ENCODE data around the gene SLC9A4.

DNA sequence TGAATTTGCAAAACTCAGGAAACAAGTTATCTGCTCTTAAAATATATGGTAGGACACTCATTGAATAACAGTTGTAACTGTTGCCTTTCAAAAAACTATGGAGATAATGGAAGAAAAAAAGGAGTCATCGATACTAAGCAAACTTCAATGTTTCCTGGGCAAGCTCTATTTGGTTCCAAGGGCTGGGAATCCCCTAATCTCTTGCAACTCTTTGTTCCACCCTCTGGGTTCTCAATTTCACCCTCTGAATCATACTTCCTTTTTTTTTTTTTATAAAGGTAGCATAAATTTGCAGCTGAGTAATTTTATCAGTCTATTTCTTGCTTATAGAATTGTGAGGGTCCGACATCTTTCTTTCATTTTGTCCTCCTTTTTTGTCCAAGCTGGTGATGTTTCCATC is 36.7 kb downstream of the SLC9A4 start:
- TF ChIP-seq, protein P1, sequence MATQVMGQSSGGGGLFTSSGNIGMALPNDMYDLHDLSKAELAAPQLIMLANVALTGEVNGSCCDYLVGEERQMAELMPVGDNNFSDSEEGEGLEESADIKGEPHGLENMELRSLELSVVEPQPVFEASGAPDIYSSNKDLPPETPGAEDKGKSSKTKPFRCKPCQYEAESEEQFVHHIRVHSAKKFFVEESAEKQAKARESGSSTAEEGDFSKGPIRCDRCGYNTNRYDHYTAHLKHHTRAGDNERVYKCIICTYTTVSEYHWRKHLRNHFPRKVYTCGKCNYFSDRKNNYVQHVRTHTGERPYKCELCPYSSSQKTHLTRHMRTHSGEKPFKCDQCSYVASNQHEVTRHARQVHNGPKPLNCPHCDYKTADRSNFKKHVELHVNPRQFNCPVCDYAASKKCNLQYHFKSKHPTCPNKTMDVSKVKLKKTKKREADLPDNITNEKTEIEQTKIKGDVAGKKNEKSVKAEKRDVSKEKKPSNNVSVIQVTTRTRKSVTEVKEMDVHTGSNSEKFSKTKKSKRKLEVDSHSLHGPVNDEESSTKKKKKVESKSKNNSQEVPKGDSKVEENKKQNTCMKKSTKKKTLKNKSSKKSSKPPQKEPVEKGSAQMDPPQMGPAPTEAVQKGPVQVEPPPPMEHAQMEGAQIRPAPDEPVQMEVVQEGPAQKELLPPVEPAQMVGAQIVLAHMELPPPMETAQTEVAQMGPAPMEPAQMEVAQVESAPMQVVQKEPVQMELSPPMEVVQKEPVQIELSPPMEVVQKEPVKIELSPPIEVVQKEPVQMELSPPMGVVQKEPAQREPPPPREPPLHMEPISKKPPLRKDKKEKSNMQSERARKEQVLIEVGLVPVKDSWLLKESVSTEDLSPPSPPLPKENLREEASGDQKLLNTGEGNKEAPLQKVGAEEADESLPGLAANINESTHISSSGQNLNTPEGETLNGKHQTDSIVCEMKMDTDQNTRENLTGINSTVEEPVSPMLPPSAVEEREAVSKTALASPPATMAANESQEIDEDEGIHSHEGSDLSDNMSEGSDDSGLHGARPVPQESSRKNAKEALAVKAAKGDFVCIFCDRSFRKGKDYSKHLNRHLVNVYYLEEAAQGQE (IDR thresholded peaks at IDR 0.05; ENCODE audit: insufficient replicate concordance, low read depth), result no peak
- TF ChIP-seq, protein P2, sequence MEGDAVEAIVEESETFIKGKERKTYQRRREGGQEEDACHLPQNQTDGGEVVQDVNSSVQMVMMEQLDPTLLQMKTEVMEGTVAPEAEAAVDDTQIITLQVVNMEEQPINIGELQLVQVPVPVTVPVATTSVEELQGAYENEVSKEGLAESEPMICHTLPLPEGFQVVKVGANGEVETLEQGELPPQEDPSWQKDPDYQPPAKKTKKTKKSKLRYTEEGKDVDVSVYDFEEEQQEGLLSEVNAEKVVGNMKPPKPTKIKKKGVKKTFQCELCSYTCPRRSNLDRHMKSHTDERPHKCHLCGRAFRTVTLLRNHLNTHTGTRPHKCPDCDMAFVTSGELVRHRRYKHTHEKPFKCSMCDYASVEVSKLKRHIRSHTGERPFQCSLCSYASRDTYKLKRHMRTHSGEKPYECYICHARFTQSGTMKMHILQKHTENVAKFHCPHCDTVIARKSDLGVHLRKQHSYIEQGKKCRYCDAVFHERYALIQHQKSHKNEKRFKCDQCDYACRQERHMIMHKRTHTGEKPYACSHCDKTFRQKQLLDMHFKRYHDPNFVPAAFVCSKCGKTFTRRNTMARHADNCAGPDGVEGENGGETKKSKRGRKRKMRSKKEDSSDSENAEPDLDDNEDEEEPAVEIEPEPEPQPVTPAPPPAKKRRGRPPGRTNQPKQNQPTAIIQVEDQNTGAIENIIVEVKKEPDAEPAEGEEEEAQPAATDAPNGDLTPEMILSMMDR (IDR thresholded peaks at IDR 0.05; ENCODE audit: insufficient read depth, low read length), result no peak
- TF ChIP-seq POLR2AphosphoS5 (IDR thresholded peaks at IDR 0.05; ENCODE audit: low read depth) (no peak), GABPA (IDR thresholded peaks at IDR 0.05; ENCODE audit: low read depth) (no peak)

Data from HL-60 (cell line).